HG03457 (cell line): Measurements from ENCODE around the gene RAPSN.
"Not testable (repeated sequence)": the region's sequence is repeated elsewhere in the genome, so short reads cannot be mapped to it uniquely, and the experiment has no call there.

Source experiments
- ATAC-seq: cut with Tn5 transposase; IDR thresholded peaks from one replicate; pipeline ENCODE4 v1.9.1; 2021; ENCODE audit warnings: moderate number of reproducible peaks; ENCODE audit not compliant: unreplicated experiment

Gene RAPSN

GRCh38 chr11:47466701-47467250, 17.8 kb upstream of the RAPSN start:
- no peak for ATAC-seq

- no peak for ATAC-seq
Observed at GRCh38 chr11:47466201-47466600, 17.3 kb upstream of the RAPSN start.

- no peak for ATAC-seq
Observed at GRCh38 chr11:47464483-47464882, 15.5 kb upstream of the RAPSN start.

- no peak for ATAC-seq
Observed at GRCh38 chr11:47461876-47462275, 12.9 kb upstream of the RAPSN start.

- no peak for ATAC-seq
Observed at GRCh38 chr11:47460571-47461235, 11.8 kb upstream of the RAPSN start.

- not testable (repeated sequence) for ATAC-seq
Observed at GRCh38 chr11:47454258-47454671, 5.3 kb upstream of the RAPSN start.

GRCh38 chr11:47453365-47453764, 4.4 kb upstream of the RAPSN start:
- ATAC-seq, result no peak

- ATAC-seq, result no peak
Observed at GRCh38 chr11:47451990-47452389, 3.1 kb upstream of the RAPSN start.

- no peak for ATAC-seq
Observed at GRCh38 chr11:47451436-47451835, 2.5 kb upstream of the RAPSN start.

GRCh38 chr11:47449541-47449940, 605 bp upstream of the RAPSN start:
- no peak for ATAC-seq

GRCh38 chr11:47447906-47448305, 1.0 kb downstream of the RAPSN start:
- no peak for ATAC-seq

- ATAC-seq, result no peak
Observed at GRCh38 chr11:47446833-47447232, 2.1 kb downstream of the RAPSN start.

- ATAC-seq, result no peak
Observed at GRCh38 chr11:47445840-47446239, 3.1 kb downstream of the RAPSN start.

- ATAC-seq, result no peak
Observed at GRCh38 chr11:47443817-47444216, 5.1 kb downstream of the RAPSN start.

- no peak for ATAC-seq
Observed at GRCh38 chr11:47443028-47443700, 5.8 kb downstream of the RAPSN start.

- no peak for ATAC-seq
Observed at GRCh38 chr11:47442514-47442913, 6.4 kb downstream of the RAPSN start.

GRCh38 chr11:47441421-47441820, 7.5 kb downstream of the RAPSN start:
- ATAC-seq, result no peak

GRCh38 chr11:47440054-47440476, 8.9 kb downstream of the RAPSN start:
- ATAC-seq, result no peak

GRCh38 chr11:47438721-47439120, 10.2 kb downstream of the RAPSN start:
- ATAC-seq, result no peak

GRCh38 chr11:47437746-47438418, 11.1 kb downstream of the RAPSN start:
- no peak for ATAC-seq

- ATAC-seq, result no peak
Observed at GRCh38 chr11:47437218-47437745, 11.7 kb downstream of the RAPSN start.

GRCh38 chr11:47436726-47437125, 12.2 kb downstream of the RAPSN start:
- ATAC-seq, result no peak
